Neural crest cell (in vitro differentiated cells): ENCODE results near the gene STIM1. TPM values are rescaled to one million over a fixed set of nuclear protein-coding genes. Genes with fewer than 3 reads are reported as not detected.
A peak's percentile ranks its signal among the peaks of the same experiment; 100 is the strongest.

Experiments
- DNase-seq: peaks from one replicate; pipeline ENCODE4 v3.0.0; 2021; ENCODE audit warnings: low read depth, mixed read lengths, low spot score
- H3K27ac Mint-ChIP-seq: one replicate; pipeline ENCODE4 v1.8.0; 2021; ENCODE audit warnings: mild to moderate bottlenecking, mixed read lengths; ENCODE audit not compliant: unreplicated experiment
- H3K27me3 Mint-ChIP-seq: 2 replicates; pipeline ENCODE4 v1.8.0; 2021; ENCODE audit warnings: low read depth, mild to moderate bottlenecking, mixed read lengths
- H3K36me3 Mint-ChIP-seq: 2 replicates; pipeline ENCODE4 v1.8.0; 2021; ENCODE audit warnings: low read depth, mild to moderate bottlenecking, mixed read lengths
- H3K4me1 Mint-ChIP-seq: 2 replicates; pipeline ENCODE4 v1.8.0; 2021; ENCODE audit warnings: mixed read lengths
- H3K4me3 Mint-ChIP-seq: one replicate; pipeline ENCODE4 v1.8.0; 2021; ENCODE audit warnings: mild to moderate bottlenecking, mixed read lengths
- H3K9me3 Mint-ChIP-seq: 2 replicates; pipeline ENCODE4 v1.8.0; 2021; ENCODE audit warnings: mixed read lengths
- total RNA-seq: library from RNA; stranded (reverse); gene quantifications from 2 replicates; pipeline ENCODE4 v1.2.1, GENCODE V29; 2021
- TF ChIP-seq, protein P1 (sequence below): fragments of 200-600 bp; sonication (generic); conservative IDR thresholded peaks from 2 replicates; pipeline ENCODE4 v1.5.0; 2021; ENCODE audit warnings: antibody characterized with exemption, mild to moderate bottlenecking

The STIM1 gene
- total RNA-seq, 1 donor from 2014 or later = 24.4 TPM

GRCh38 chr11:3822312-3822711 lies 33.2 kb upstream of the STIM1 start:
- Mint-ChIP-seq H3K36me3 (peaks cover 15% of the 10 kb centered on the region), H3K27me3 (no peaks in the 10 kb centered on the region)

DNA sequence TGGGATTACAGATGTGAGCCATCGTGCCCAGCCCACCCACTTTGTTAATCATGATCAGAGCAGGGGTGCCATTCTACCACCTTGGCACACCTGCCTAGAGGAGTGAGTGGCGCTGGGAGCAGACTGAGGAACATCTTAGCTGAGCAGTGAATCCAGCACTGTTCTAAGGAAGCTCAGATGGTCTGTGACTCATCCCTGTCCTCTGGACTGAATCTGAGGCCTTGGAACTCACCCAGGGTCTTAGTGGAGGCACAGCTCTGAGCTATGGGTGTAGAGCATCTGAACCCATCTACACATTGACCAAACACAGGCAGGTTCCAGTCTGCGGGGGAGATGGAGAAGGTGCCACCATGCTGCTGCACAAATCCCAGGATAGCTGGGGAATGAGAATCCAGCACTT lies 32.2 kb upstream of the STIM1 start:
- H3K4me1 Mint-ChIP-seq = peaks cover 20% of the 10 kb centered on the region
- H3K27ac Mint-ChIP-seq = no peak overlapping the region
- no peaks in the 10 kb centered on the region for H3K9me3 Mint-ChIP-seq
- TF ChIP-seq, protein P1, sequence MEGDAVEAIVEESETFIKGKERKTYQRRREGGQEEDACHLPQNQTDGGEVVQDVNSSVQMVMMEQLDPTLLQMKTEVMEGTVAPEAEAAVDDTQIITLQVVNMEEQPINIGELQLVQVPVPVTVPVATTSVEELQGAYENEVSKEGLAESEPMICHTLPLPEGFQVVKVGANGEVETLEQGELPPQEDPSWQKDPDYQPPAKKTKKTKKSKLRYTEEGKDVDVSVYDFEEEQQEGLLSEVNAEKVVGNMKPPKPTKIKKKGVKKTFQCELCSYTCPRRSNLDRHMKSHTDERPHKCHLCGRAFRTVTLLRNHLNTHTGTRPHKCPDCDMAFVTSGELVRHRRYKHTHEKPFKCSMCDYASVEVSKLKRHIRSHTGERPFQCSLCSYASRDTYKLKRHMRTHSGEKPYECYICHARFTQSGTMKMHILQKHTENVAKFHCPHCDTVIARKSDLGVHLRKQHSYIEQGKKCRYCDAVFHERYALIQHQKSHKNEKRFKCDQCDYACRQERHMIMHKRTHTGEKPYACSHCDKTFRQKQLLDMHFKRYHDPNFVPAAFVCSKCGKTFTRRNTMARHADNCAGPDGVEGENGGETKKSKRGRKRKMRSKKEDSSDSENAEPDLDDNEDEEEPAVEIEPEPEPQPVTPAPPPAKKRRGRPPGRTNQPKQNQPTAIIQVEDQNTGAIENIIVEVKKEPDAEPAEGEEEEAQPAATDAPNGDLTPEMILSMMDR = no peak
- no peak for DNase-seq
- peaks cover 22% of the 10 kb centered on the region for H3K36me3 Mint-ChIP-seq
- H3K4me3 Mint-ChIP-seq = no peak overlapping the region
- no peaks in the 10 kb centered on the region for H3K27me3 Mint-ChIP-seq

More at GRCh38 chr11:3822312-3822711, 33.2 kb upstream of the STIM1 start:
- Mint-ChIP-seq H3K27ac (no peak overlapping the region), H3K4me1 (peaks cover 17% of the 10 kb centered on the region), H3K4me3 (no peak overlapping the region), H3K9me3 (no peaks in the 10 kb centered on the region)
- no peak for DNase-seq
- TF ChIP-seq, protein P1 = no peak

GRCh38 chr11:3823762-3824506 lies 31.5 kb upstream of the STIM1 start:
- H3K27ac Mint-ChIP-seq = no peak overlapping the region
- TF ChIP-seq, protein P1 = no peak
- DNase-seq = no peak
- H3K27me3 Mint-ChIP-seq = no peaks in the 10 kb centered on the region
- peaks cover 21% of the 10 kb centered on the region for H3K4me1 Mint-ChIP-seq
- no peaks in the 10 kb centered on the region for H3K9me3 Mint-ChIP-seq
- peaks cover 22% of the 10 kb centered on the region for H3K36me3 Mint-ChIP-seq
- no peak overlapping the region for H3K4me3 Mint-ChIP-seq

GRCh38 chr11:3824714-3825472 lies 30.6 kb upstream of the STIM1 start:
- TF ChIP-seq, protein P1 = peak; percentile 68
- Mint-ChIP-seq H3K4me3 (no peak overlapping the region), H3K27me3 (no peaks in the 10 kb centered on the region), H3K4me1 (peaks cover 21% of the 10 kb centered on the region), H3K9me3 (no peaks in the 10 kb centered on the region), H3K36me3 (peaks cover 22% of the 10 kb centered on the region), H3K27ac (no peak overlapping the region)
- peak; percentile 62 for DNase-seq

DNA sequence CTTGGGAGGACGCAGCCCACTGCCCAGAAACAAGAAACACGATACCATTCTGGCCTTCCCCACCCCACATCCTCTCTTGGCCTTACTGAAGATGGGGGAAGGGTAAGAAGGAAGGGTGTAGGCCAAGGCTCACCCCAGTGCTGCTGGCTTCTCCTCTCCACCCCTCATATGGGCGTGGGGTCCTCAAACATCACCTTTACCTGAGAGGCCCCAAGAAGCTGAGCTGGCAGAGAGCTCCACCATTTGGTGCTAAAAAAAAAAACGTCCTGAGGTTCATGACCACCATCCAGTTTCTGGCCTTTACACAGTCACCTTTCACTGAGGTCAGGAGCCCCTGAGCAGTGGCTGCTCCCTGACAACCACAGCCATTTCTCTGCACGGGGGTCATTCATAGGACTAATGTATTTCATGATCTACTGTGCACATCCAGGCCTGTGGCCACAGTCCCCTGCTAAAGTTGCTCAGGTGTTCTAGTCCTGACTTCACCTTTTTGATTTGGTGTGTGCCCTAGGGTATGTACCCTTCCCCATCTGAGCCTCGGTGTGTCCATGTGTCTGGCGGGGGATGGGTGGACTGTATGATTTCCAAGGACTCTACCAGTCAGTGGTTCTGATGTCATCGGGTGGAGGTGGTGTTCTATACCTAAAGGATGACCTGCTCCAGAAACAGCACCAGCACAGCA lies 29.9 kb upstream of the STIM1 start:
- Mint-ChIP-seq H3K4me1 (peaks cover 21% of the 10 kb centered on the region), H3K27me3 (no peaks in the 10 kb centered on the region), H3K9me3 (no peaks in the 10 kb centered on the region), H3K36me3 (peaks cover 26% of the 10 kb centered on the region), H3K27ac (no peak overlapping the region), H3K4me3 (no peak overlapping the region)
- TF ChIP-seq, protein P1 = no peak
- DNase-seq = no peak
